Liver (tissue), 9 donors: ENCODE results near the gene GSE1. TPM values are rescaled to one million over a fixed set of nuclear protein-coding genes. Genes with fewer than 3 reads are reported as not detected.

ENCODE experiments used
- DNase-seq: peaks from one replicate; pipeline ENCODE4 v3.0.0-alpha.2; 2017; ENCODE audit warnings: low spot score
- H3K27ac ChIP-seq, 2 donors: one replicate each; pipeline ENCODE4 v1.7.0; 2013; ENCODE audit warnings: inconsistent platforms in 2 of 2, low read length in 2 of 2, control low read depth in 1 of 2, low read depth in 1 of 2, mild to moderate bottlenecking in 1 of 2
- H3K27me3 ChIP-seq, 4 donors: one replicate each; pipeline versions ENCODE4 v1.6.1 to v1.7.0; 2013; ENCODE audit warnings: low read length in 3 of 4, inconsistent platforms in 1 of 4, mild to moderate bottlenecking in 1 of 4, moderate library complexity in 1 of 4; ENCODE audit not compliant: control insufficient read depth in 4 of 4, insufficient read depth in 4 of 4
- H3K36me3 ChIP-seq, 4 donors: one replicate each; pipeline versions ENCODE4 v1.6.1 to v1.7.0; 2013; ENCODE audit warnings: low read length in 3 of 4, mild to moderate bottlenecking in 3 of 4, low read depth in 1 of 4, moderate library complexity in 1 of 4; ENCODE audit not compliant: control insufficient read depth in 4 of 4, insufficient read depth in 3 of 4
- H3K4me1 ChIP-seq, 4 donors: one replicate each; pipeline versions ENCODE4 v1.6.1 to v1.7.0; 2013; ENCODE audit warnings: low read length in 3 of 4, mild to moderate bottlenecking in 3 of 4, moderate library complexity in 1 of 4; ENCODE audit not compliant: control insufficient read depth in 4 of 4, insufficient read depth in 4 of 4
- H3K4me3 ChIP-seq, 3 donors: one replicate each; pipeline versions ENCODE4 v1.6.1 to v1.7.0; 2013; ENCODE audit warnings: low read length in 3 of 3, control low read depth in 1 of 3, low read depth in 1 of 3, mild to moderate bottlenecking in 1 of 3
- H3K9ac ChIP-seq, 2 donors: one replicate each; pipeline ENCODE4 v1.7.0; 2013; ENCODE audit warnings: low read length in 2 of 2, mild to moderate bottlenecking in 2 of 2, moderate library complexity in 2 of 2, control low read depth in 1 of 2, low read depth in 1 of 2
- H3K9me3 ChIP-seq, 4 donors: one replicate each; pipeline versions ENCODE4 v1.6.1 to v1.7.0; 2013; ENCODE audit warnings: low read length in 3 of 4; ENCODE audit not compliant: control insufficient read depth in 4 of 4
- ATF3 ChIP-seq: IDR thresholded peaks from 2 replicates; pipeline ENCODE4 v1.6.1; 2016; ENCODE audit warnings: antibody characterized with exemption
- CTCF ChIP-seq: fragments of 150-350 bp; IDR thresholded peaks from 2 replicates; pipeline ENCODE4 v1.5.1; 2017; ENCODE audit warnings: improper control_type of control experiment, low read depth, low read length; ENCODE audit not compliant: missing input control
- EGR1 ChIP-seq, 2 donors: IDR thresholded peaks; 2 replicates each; pipeline ENCODE4 v1.6.1; 2016 to 2018; ENCODE audit warnings: antibody characterized with exemption in 2 of 2, low read depth in 2 of 2
- FOXA1 ChIP-seq: IDR thresholded peaks from 2 replicates; pipeline ENCODE4 v1.6.1; 2016; ENCODE audit warnings: antibody characterized with exemption
- FOXA2 ChIP-seq: IDR thresholded peaks from 2 replicates; pipeline ENCODE4 v1.6.1; 2016; ENCODE audit warnings: antibody characterized with exemption
- GABPA ChIP-seq, 2 donors: IDR thresholded peaks in 1 of 2; conservative IDR thresholded peaks in 1 of 2; 2 replicates each; pipeline ENCODE4 v1.6.1; 2016; ENCODE audit warnings: antibody characterized with exemption in 2 of 2, mild to moderate bottlenecking in 1 of 2, moderate library complexity in 1 of 2
- HNF4A ChIP-seq, 2 donors: conservative IDR thresholded peaks; 2 replicates each; pipeline ENCODE4 v1.6.1; 2016; ENCODE audit warnings: antibody characterized with exemption in 2 of 2, mild to moderate bottlenecking in 2 of 2
- HNF4G ChIP-seq: IDR thresholded peaks from 2 replicates; pipeline ENCODE4 v1.6.1; 2016; ENCODE audit warnings: antibody characterized with exemption
- JUND ChIP-seq, 2 donors: IDR thresholded peaks; 2 replicates each; pipeline ENCODE4 v1.6.1; 2016; ENCODE audit warnings: antibody characterized with exemption in 2 of 2
- NR2F2 ChIP-seq: IDR thresholded peaks from 2 replicates; pipeline ENCODE4 v1.6.1; 2016; ENCODE audit warnings: antibody characterized with exemption
- RAD21 ChIP-seq, 2 donors: IDR thresholded peaks; 2 replicates each; pipeline ENCODE4 v1.6.1; 2016; ENCODE audit warnings: antibody characterized with exemption in 2 of 2, mild to moderate bottlenecking in 2 of 2
- REST ChIP-seq: IDR thresholded peaks from 2 replicates; pipeline ENCODE4 v1.6.1; 2016; ENCODE audit warnings: antibody characterized with exemption, mild to moderate bottlenecking
- RXRA ChIP-seq, 2 donors: IDR thresholded peaks; 2 replicates each; pipeline ENCODE4 v1.6.1; 2017 to 2018; ENCODE audit warnings: antibody characterized with exemption in 2 of 2, mild to moderate bottlenecking in 1 of 2
- SP1 ChIP-seq: IDR thresholded peaks from 2 replicates; pipeline ENCODE4 v1.6.1; 2018; ENCODE audit warnings: antibody characterized with exemption, mild to moderate bottlenecking
- TAF1 ChIP-seq: conservative IDR thresholded peaks from 2 replicates; pipeline ENCODE4 v1.6.1; 2016; ENCODE audit warnings: antibody characterized with exemption, mild to moderate bottlenecking
- YY1 ChIP-seq: IDR thresholded peaks from 2 replicates; pipeline ENCODE4 v1.6.1; 2016; ENCODE audit warnings: antibody characterized with exemption, mild to moderate bottlenecking
- WGBS: extraction: QIAGEN DNeasy Blood & Tissue Kit; methylation state at CpG from one replicate; pipeline ENCODE4 v1.1.7; 2013; 5-methylcytosine and 5-hydroxymethylcytosine counted together
- polyA plus RNA-seq, 2 donors: library from polyadenylated mRNA; stranded (reverse) in 1 of 2; unstranded in 1 of 2; fragments of 200-250 nt in 1 of 2; fragments of >200 nt in 1 of 2; fragmentation: Nextera tagmentation in 1 of 2; extraction: Ambion mirVana in 1 of 2; gene quantifications; one replicate each; pipeline versions ENCODE4 v1.2.1 to v1.2.3, GENCODE V29; 2013 to 2015
- total RNA-seq, 2 donors: library from RNA; depleted of rRNA; stranded (reverse); fragments of >200 nt; gene quantifications; one replicate each; pipeline ENCODE4 v1.2.3, GENCODE V29; 2014
- TF ChIP-seq, protein P1 (sequence below): IDR thresholded peaks from 2 replicates; pipeline ENCODE4 v1.6.1; 2016; ENCODE audit warnings: antibody characterized with exemption
- TF ChIP-seq, protein P2 (sequence below): IDR thresholded peaks from 2 replicates; pipeline ENCODE4 v1.6.1; 2016; ENCODE audit warnings: antibody characterized with exemption
- donor health status: healthy.
- donor health status: healthy.
- donor health status: healthy.
- donor health status: healthy.
- donor health status: healthy.

GSE1 gene
- total and polyA plus RNA-seq, 4 donors = 9.9 to 37.7 (median 25.2) TPM

DNA sequence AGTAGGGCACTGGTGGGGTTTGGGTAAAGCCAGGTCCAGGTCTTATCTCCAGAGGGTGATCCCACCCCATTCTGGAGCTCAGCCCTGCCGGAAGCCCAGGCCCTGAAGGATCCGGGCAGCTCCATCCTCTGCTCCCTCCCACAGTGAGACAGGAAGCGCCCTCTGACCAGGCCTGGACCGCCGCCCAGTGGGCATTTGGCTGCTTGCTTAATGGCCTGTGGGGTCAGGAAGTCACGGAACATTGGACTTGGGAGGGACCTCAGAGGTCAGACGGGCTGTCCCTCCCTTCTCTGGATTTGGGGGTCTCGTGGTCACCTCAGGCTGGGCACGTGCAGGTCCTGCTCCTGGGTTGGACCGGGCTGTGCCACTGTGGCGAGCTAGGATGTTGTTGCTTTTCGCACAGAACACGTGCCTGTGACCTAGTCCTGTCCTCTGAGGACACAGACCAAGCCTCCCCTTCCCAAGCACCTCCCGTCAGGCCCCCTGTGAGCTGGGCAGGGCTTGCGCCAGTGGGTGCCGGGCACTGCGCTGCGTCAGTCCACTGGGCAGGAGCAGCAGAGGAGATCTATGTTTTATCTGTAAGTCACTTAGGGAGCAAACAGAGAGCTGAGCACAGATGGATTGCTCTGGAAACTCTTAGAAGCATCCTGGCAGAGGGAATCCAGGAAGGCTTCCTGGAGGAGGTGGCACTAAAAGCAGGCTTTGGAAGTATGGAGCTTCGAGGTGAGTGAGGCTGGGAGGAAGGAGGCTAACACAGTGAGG, 49.4 kb upstream of the GSE1 start:
- Histone ChIP-seq H3K9me3 (no peaks in the 10 kb centered on the region), H3K4me1 (peaks cover 22 to 92% (median 72%) of the 10 kb centered on the region in 4 donors), H3K9ac (peak overlapping the region; percentile 44 to 56), H3K27me3 (no peaks in the 10 kb centered on the region), H3K4me3 (peak overlapping the region in 2 of 3 donors; percentile 7 to 25), H3K36me3 (no peaks in the 10 kb centered on the region), H3K27ac (peak overlapping the region; percentile 84 to 93)
- peak; percentile 83 for DNase-seq
- peak; percentile 67 to 73 for TF ChIP-seq RAD21 (IDR thresholded peaks at IDR 0.05)
- TF ChIP-seq NR2F2 = peak; percentile 100
- peak; percentile 99 to 100 for TF ChIP-seq RXRA (IDR thresholded peaks at IDR 0.05)
- peak; percentile 69 for TF ChIP-seq YY1
- TF ChIP-seq REST = peak; percentile 55
- peak; percentile 98 for TF ChIP-seq HNF4A (conservative IDR thresholded peaks at IDR 0.05)
- TF ChIP-seq, protein P1, sequence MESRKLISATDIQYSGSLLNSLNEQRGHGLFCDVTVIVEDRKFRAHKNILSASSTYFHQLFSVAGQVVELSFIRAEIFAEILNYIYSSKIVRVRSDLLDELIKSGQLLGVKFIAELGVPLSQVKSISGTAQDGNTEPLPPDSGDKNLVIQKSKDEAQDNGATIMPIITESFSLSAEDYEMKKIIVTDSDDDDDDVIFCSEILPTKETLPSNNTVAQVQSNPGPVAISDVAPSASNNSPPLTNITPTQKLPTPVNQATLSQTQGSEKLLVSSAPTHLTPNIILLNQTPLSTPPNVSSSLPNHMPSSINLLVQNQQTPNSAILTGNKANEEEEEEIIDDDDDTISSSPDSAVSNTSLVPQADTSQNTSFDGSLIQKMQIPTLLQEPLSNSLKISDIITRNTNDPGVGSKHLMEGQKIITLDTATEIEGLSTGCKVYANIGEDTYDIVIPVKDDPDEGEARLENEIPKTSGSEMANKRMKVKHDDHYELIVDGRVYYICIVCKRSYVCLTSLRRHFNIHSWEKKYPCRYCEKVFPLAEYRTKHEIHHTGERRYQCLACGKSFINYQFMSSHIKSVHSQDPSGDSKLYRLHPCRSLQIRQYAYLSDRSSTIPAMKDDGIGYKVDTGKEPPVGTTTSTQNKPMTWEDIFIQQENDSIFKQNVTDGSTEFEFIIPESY = peak; percentile 92
- TF ChIP-seq CTCF = peak; percentile 26
- peak; percentile 74 to 89 for TF ChIP-seq GABPA (IDR thresholded peaks at IDR 0.05 in 1 of 2, conservative IDR thresholded peaks at IDR 0.05 in 1 of 2)
- TF ChIP-seq FOXA2 = peak; percentile 39
- peak; percentile 68 for TF ChIP-seq FOXA1
- TF ChIP-seq EGR1 (IDR thresholded peaks at IDR 0.05; ENCODE audit: low read depth in 2 of 2) = peak in 1 of 2 donors; percentile 49
- TF ChIP-seq ATF3 = peak; percentile 11
- TF ChIP-seq TAF1 = peak; percentile 56
- TF ChIP-seq, protein P2, sequence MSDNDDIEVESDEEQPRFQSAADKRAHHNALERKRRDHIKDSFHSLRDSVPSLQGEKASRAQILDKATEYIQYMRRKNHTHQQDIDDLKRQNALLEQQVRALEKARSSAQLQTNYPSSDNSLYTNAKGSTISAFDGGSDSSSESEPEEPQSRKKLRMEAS = peak; percentile 96
- TF ChIP-seq SP1 = peak; percentile 96
- TF ChIP-seq HNF4G = peak; percentile 97
- peak; percentile 45 to 49 for TF ChIP-seq JUND (IDR thresholded peaks at IDR 0.05)
- 15% methylated on average over 19 of the region's 19 CpGs for WGBS
